B cell (primary cell): ENCODE measurements around the gene ASTN2. TPM values are rescaled to one million over a fixed set of nuclear protein-coding genes. Genes with fewer than 3 reads are reported as not detected.

Experiments
- ATAC-seq: fragments of 200-7000 bp; cut with Tn5 transposase; one replicate; pipeline ENCODE4 v1.10.0; 2021; ENCODE audit warnings: low read depth, mild to moderate bottlenecking, moderate number of reproducible peaks, moderate library complexity
- CTCF ChIA-PET: fragments of 350-600 bp; sonication (Branson Sonifier 250); formaldehyde crosslinking; loops from one replicate; lab custom pipeline; 2021; ENCODE audit warnings: antibody characterized with exemption, inconsistent platforms; lab: Charles Lee
- POLR2A ChIA-PET: fragments of 350-600 bp; sonication (Branson Sonifier 250); formaldehyde crosslinking; loops from one replicate; lab custom pipeline; 2021; ENCODE audit warnings: antibody characterized with exemption; lab: Charles Lee
- DNase-seq: peaks from one replicate; pipeline ENCODE4 v3.0.0; 2013
- H2AFZ ChIP-seq: 2 replicates; pipeline ENCODE4 v1.6.1; 2012; ENCODE audit warnings: mild to moderate bottlenecking, low read depth, low read length; ENCODE audit not compliant: insufficient read depth, poor library complexity, severe bottlenecking
- H3K27ac ChIP-seq, 2 donors: 1 replicate in 1 of 2; 2 replicates in 1 of 2; pipeline ENCODE4 v1.5.1; 2012 to 2013; ENCODE audit warnings: low read length in 2 of 2, mild to moderate bottlenecking in 2 of 2, moderate library complexity in 1 of 2
- H3K27me3 ChIP-seq, 4 experiments: fragments of 200-600 bp in 1 of 4; sonication (generic) in 1 of 4; replicated peaks in 1 of 4; 1 replicate in 2 of 4; 2 replicates in 2 of 4; pipeline versions ENCODE4 v1.6.1 to v1.7.0; 2013 to 2016; ENCODE audit warnings: low read length in 3 of 4, mild to moderate bottlenecking in 2 of 4, mixed read lengths in 1 of 4, moderate library complexity in 1 of 4; ENCODE audit not compliant: insufficient read depth in 4 of 4, control insufficient read depth in 3 of 4; ENCODE audit errors: control extremely low read depth in 1 of 4
- H3K36me3 ChIP-seq, 2 experiments: replicated peaks in 1 of 2; 1 replicate in 1 of 2; 2 replicates in 1 of 2; pipeline versions ENCODE4 v1.6.1 to v1.7.1; 2013; ENCODE audit warnings: low read length in 1 of 2; ENCODE audit not compliant: insufficient read depth in 2 of 2, control insufficient read depth in 1 of 2; ENCODE audit errors: control extremely low read depth in 1 of 2, extremely low read depth in 1 of 2
- H3K4me1 ChIP-seq, 2 donors: fragments of 200-600 bp in 1 of 2; sonication (generic) in 1 of 2; 1 replicate in 1 of 2; 2 replicates in 1 of 2; pipeline versions ENCODE4 v1.5.1 to v1.6.1; 2013 to 2017; ENCODE audit warnings: low read length in 2 of 2; ENCODE audit not compliant: control insufficient read depth in 2 of 2, insufficient read depth in 2 of 2
- H3K4me2 ChIP-seq: replicated peaks from 2 replicates; pipeline ENCODE3; 2012; ENCODE audit warnings: mild to moderate bottlenecking, low read depth, low read length; ENCODE audit not compliant: poor library complexity, severe bottlenecking
- H3K4me3 ChIP-seq, 5 experiments: fragments of 200-600 bp in 1 of 5; sonication (generic) in 1 of 5; 1 replicate in 3 of 5; 2 replicates in 2 of 5; pipeline versions ENCODE4 v1.5.1 to v1.7.0; 2011 to 2016; ENCODE audit warnings: low read length in 4 of 5, mild to moderate bottlenecking in 4 of 5, low read depth in 2 of 5, control low read depth in 1 of 5, moderate library complexity in 1 of 5; ENCODE audit not compliant: insufficient read depth in 1 of 5; ENCODE audit errors: control extremely low read depth in 1 of 5, extremely low read depth in 1 of 5
- H3K79me2 ChIP-seq: fragments of 200-600 bp; sonication (generic); one replicate; pipeline ENCODE4 v1.6.0; 2016; ENCODE audit warnings: low read length; ENCODE audit not compliant: control insufficient read depth, insufficient read depth
- H3K9ac ChIP-seq: fragments of 200-600 bp; sonication (generic); 2 replicates; pipeline ENCODE4 v1.6.1; 2017; ENCODE audit warnings: mild to moderate bottlenecking, low read length, moderate library complexity
- H3K9me3 ChIP-seq, 3 donors: one replicate each; pipeline versions ENCODE4 v1.6.1 to v1.7.1; 2013; ENCODE audit warnings: low read length in 2 of 3; ENCODE audit not compliant: control insufficient read depth in 2 of 3, insufficient read depth in 1 of 3; ENCODE audit errors: control extremely low read depth in 1 of 3
- H4K20me1 ChIP-seq: 2 replicates; pipeline ENCODE4 v1.6.0; 2012; ENCODE audit warnings: mild to moderate bottlenecking, low read length; ENCODE audit not compliant: insufficient read depth, control insufficient read depth, poor library complexity, severe bottlenecking
- H3K27ac Mint-ChIP-seq: one replicate; pipeline ENCODE4 v1.8.0; 2021; ENCODE audit warnings: mixed read lengths
- H3K27me3 Mint-ChIP-seq: one replicate; pipeline ENCODE4 v1.8.0; 2021; ENCODE audit warnings: mixed read lengths
- H3K4me1 Mint-ChIP-seq: one replicate; pipeline ENCODE4 v1.8.0; 2021; ENCODE audit warnings: mixed read lengths
- H3K4me3 Mint-ChIP-seq: one replicate; pipeline ENCODE4 v1.8.0; 2021; ENCODE audit warnings: mixed read lengths
- H3K9me3 Mint-ChIP-seq: one replicate; pipeline ENCODE4 v1.8.0; 2022; ENCODE audit warnings: mixed read lengths; ENCODE audit not compliant: insufficient read depth
- EZH2 ChIP-seq: IDR thresholded peaks from 2 replicates; pipeline ENCODE4 v1.6.1; 2012; ENCODE audit warnings: borderline replicate concordance, low read depth, mild to moderate bottlenecking, moderate library complexity, low read length; ENCODE audit not compliant: insufficient read depth, poor library complexity, severe bottlenecking
- WGBS: methylation state at CpG from one replicate; pipeline ENCODE4 v1.1.5; 2013; ENCODE audit warnings: missing lambda C conversion rate; ENCODE audit not compliant: insufficient coverage; 5-methylcytosine and 5-hydroxymethylcytosine counted together
- intact Hi-C: fragments of 100-400 bp; cut with micrococcal nuclease; formaldehyde crosslinking; loops from one replicate; pipeline ENCODE4 v1.10.0; 2022
- polyA plus RNA-seq: library from polyadenylated mRNA; depleted of rRNA; stranded (reverse); fragments of >200 nt; gene quantifications from 2 replicates; pipeline ENCODE4 v1.2.3, GENCODE V29; 2012
- total RNA-seq, 2 donors: library from RNA; stranded (reverse); fragments of 120-200 nt in 1 of 2; gene quantifications; 1 replicate in 1 of 2; 2 replicates in 1 of 2; pipeline versions ENCODE4 v1.2.3 to v1.2.4, GENCODE V29; 2013 to 2022
- TF ChIP-seq, protein P1 (sequence below): fragments of 200-600 bp; IDR thresholded peaks from one replicate; pipeline ENCODE4 v1.8.0; 2022; ENCODE audit warnings: antibody characterized with exemption, mild to moderate bottlenecking

The ASTN2 gene
- total and polyA plus RNA-seq, 2 donors (not counting 1 experiment from before 2014, with no cell fraction given) = 1.2 to 3.6 TPM

DNA sequence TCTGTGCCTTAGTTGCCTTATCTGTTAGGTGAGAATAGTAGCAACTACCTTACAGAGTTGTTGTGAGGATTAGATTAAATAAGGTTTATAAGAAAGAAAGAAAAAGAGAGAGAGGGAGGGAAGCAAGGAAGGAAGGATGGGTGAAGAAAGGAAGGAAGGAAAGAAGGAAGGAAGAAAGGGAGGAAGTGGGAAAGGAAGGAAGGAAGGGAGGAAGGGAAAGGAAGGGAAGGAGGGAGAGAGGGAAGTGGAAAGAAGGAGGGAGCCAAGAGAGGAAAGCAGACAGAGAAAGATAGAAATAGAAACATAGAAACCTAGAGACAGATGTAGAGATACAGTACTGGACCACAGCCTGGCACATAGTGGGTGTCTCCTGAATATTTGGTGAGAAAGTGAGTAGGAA lies 934.9 kb downstream of the ASTN2 start:
- no peak overlapping the region for H3K27ac Mint-ChIP-seq
- Histone ChIP-seq H3K4me2 (no peak overlapping the region), H3K9ac (no peak overlapping the region), H3K27me3 (no peaks in the 10 kb centered on the region), H3K9me3 (peaks cover 0 to 4% (median 0%) of the 10 kb centered on the region in 3 donors), H2AFZ (no peak overlapping the region), H3K4me3 (no peak overlapping the region), H3K4me1 (no peaks in the 10 kb centered on the region), H4K20me1 (no peaks in the 10 kb centered on the region), H3K27ac (no peak overlapping the region), H3K36me3 (no peaks in the 10 kb centered on the region), H3K79me2 (no peaks in the 10 kb centered on the region)
- no peaks in the 10 kb centered on the region for H3K27me3 Mint-ChIP-seq
- H3K4me3 Mint-ChIP-seq = no peak overlapping the region
- ATAC-seq = no peak
- TF ChIP-seq EZH2 = no peak
- TF ChIP-seq, protein P1, sequence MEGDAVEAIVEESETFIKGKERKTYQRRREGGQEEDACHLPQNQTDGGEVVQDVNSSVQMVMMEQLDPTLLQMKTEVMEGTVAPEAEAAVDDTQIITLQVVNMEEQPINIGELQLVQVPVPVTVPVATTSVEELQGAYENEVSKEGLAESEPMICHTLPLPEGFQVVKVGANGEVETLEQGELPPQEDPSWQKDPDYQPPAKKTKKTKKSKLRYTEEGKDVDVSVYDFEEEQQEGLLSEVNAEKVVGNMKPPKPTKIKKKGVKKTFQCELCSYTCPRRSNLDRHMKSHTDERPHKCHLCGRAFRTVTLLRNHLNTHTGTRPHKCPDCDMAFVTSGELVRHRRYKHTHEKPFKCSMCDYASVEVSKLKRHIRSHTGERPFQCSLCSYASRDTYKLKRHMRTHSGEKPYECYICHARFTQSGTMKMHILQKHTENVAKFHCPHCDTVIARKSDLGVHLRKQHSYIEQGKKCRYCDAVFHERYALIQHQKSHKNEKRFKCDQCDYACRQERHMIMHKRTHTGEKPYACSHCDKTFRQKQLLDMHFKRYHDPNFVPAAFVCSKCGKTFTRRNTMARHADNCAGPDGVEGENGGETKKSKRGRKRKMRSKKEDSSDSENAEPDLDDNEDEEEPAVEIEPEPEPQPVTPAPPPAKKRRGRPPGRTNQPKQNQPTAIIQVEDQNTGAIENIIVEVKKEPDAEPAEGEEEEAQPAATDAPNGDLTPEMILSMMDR = no peak
- no peaks in the 10 kb centered on the region for H3K4me1 Mint-ChIP-seq
- POLR2A ChIA-PET = no interaction called here
- H3K9me3 Mint-ChIP-seq = no peaks in the 10 kb centered on the region
- CTCF ChIA-PET = no interaction called here
- intact Hi-C loops = no loop called here
- DNase-seq = no peak

DNA sequence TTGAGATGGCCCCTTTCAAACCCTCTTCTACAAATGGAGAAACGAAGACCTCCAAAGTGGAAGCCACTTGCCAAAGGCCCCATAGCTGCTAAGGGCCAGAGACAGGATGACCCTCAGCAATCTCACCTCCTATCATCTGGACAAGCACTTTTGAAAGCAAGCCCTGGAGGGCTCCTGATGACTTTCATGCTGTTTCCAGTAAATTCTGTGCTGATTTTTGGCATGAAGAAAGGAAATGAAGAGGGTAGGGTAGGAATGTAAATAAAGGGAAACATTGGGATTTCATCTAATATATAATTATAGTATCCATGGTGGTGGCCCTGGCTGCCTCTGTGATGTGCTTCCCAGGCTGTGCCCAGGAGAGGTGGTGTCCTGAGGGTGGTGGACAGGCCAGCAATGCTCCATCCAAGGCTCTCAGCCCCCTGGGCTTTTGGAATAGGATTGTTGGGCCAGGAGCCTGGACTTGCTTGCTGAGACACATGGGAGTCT lies 935.8 kb downstream of the ASTN2 start:
- Histone ChIP-seq H3K4me1 (no peaks in the 10 kb centered on the region), H3K4me3 (no peak overlapping the region), H3K36me3 (no peaks in the 10 kb centered on the region), H3K9ac (no peak overlapping the region), H3K4me2 (no peak overlapping the region), H2AFZ (no peak overlapping the region), H3K9me3 (peaks cover 0 to 4% (median 0%) of the 10 kb centered on the region in 3 donors), H3K27ac (no peak overlapping the region), H3K27me3 (no peaks in the 10 kb centered on the region), H4K20me1 (no peaks in the 10 kb centered on the region), H3K79me2 (no peaks in the 10 kb centered on the region)
- H3K27me3 Mint-ChIP-seq = no peaks in the 10 kb centered on the region
- no peak overlapping the region for H3K4me3 Mint-ChIP-seq
- intact Hi-C loops = no loop called here
- no peaks in the 10 kb centered on the region for H3K4me1 Mint-ChIP-seq
- no peaks in the 10 kb centered on the region for H3K9me3 Mint-ChIP-seq
- ATAC-seq (no peak), DNase-seq (no peak)
- ChIA-PET POLR2A (no interaction called here), CTCF (no interaction called here)
- no peak for TF ChIP-seq EZH2
- TF ChIP-seq, protein P1 = no peak
- no peak overlapping the region for H3K27ac Mint-ChIP-seq
- 100% methylated on average over 1 of the region's 1 CpG for WGBS
